Effector memory CD8-positive, alpha-beta T cell (primary cell): ENCODE measurements around the gene FILIP1.

Experiments used
- ATAC-seq: fragments of 150-1000 bp; cut with Tn5 transposase; replicated peaks from 2 replicates; pipeline ENCODE4 v1.10.0; 2021; ENCODE audit warnings: mild to moderate bottlenecking, moderate library complexity
- DNase-seq, 3 experiments: peaks; one replicate each; pipeline ENCODE4 v3.0.0; 2021
- H3K27ac Mint-ChIP-seq, 2 donors: one replicate each; pipeline ENCODE4 v1.8.0; 2022; ENCODE audit warnings: mild to moderate bottlenecking in 2 of 2, mixed read lengths in 2 of 2, moderate library complexity in 2 of 2
- H3K27me3 Mint-ChIP-seq, 2 donors: one replicate each; pipeline ENCODE4 v1.8.0; 2022; ENCODE audit warnings: mixed read lengths in 2 of 2
- H3K36me3 Mint-ChIP-seq: one replicate; pipeline ENCODE4 v1.8.0; 2022; ENCODE audit warnings: mild to moderate bottlenecking, moderate library complexity, mixed read lengths; ENCODE audit not compliant: insufficient read depth
- H3K4me1 Mint-ChIP-seq, 2 donors: one replicate each; pipeline ENCODE4 v1.8.0; 2022; ENCODE audit warnings: low read depth in 2 of 2, mixed read lengths in 2 of 2
- H3K4me3 Mint-ChIP-seq, 2 donors: one replicate each; pipeline ENCODE4 v1.8.0; 2022; ENCODE audit warnings: mild to moderate bottlenecking in 2 of 2, mixed read lengths in 2 of 2, moderate library complexity in 2 of 2
- H3K9me3 Mint-ChIP-seq, 2 donors: one replicate each; pipeline ENCODE4 v1.8.0; 2022; ENCODE audit warnings: mixed read lengths in 2 of 2

FILIP1 gene

DNA sequence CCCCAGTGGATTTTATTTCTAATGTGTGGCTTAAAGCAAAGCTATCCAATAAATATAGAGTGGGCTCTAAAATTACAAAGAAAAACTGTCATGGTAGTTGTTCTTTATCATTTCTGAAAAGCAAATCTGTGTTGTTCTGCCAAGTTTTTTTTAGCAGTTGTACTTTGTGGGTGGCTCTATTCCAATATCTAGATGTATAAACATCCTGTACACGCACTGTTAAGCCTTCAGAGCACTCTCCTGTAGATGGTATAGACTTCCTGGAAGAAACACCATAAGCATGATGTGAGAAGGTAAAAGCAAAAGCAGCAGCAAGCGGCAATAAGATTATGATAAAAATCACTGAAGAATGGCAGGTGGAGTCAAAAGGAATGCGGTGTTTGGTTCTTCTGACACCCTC lies 187.5 kb downstream of the FILIP1 start:
- Mint-ChIP-seq H3K9me3 (no peaks in the 10 kb centered on the region), H3K27me3 (peaks cover 0 to 11% of the 10 kb centered on the region in 2 donors), H3K4me3 (no peak overlapping the region), H3K36me3 (no peaks in the 10 kb centered on the region), H3K27ac (no peak overlapping the region), H3K4me1 (no peaks in the 10 kb centered on the region)
- DNase-seq: no peak
- no peak for ATAC-seq

DNA sequence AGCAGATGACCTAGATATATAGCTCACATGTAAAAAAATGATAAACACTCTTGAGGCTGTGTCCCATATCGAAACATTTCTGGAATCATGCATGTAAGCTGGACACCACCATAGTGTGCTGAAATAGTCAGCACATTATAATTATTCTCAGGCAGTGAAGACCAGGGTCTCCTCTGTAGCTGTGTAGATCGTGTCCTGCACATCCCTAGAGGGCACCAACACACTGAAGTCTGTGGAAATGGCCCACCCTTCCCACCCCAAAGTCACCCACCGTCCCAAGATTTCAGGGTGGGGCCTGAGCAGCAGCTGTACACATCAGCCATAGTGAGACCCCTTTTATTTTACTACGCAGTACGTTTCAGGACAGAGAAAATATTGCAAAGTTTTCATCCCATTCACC lies 188.0 kb downstream of the FILIP1 start:
- no peaks in the 10 kb centered on the region for H3K9me3 Mint-ChIP-seq
- no peaks in the 10 kb centered on the region for H3K36me3 Mint-ChIP-seq
- DNase-seq: no peak
- no peak for ATAC-seq
- no peak overlapping the region for H3K27ac Mint-ChIP-seq
- no peak overlapping the region for H3K4me3 Mint-ChIP-seq
- H3K4me1 Mint-ChIP-seq: no peaks in the 10 kb centered on the region
- peaks cover 0 to 11% of the 10 kb centered on the region in 2 donors for H3K27me3 Mint-ChIP-seq

DNA sequence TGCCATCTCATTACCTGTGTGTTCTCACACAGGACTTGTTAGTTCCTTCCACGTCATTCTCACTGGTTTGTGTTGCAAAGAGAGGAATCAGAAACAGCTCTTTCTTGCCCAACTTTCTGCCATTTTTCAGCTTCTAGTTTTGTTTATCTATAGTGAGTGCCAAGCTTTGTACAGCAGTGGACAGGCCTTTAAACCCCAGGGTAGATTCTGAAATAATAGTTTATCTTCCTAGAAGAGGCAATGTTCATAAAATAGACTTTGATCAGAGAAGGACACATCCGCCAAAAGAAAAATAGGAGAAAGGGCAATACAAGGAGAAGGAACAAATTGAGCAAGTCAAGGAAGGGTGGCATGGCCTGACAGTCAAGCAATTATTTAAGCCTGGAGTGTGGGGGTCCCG lies 191.3 kb downstream of the FILIP1 start:
- Mint-ChIP-seq H3K9me3 (no peaks in the 10 kb centered on the region), H3K27ac (no peak overlapping the region), H3K4me1 (no peaks in the 10 kb centered on the region), H3K4me3 (no peak overlapping the region), H3K36me3 (no peaks in the 10 kb centered on the region), H3K27me3 (peaks cover 0 to 11% of the 10 kb centered on the region in 2 donors)
- no peak for DNase-seq
- no peak for ATAC-seq

DNA sequence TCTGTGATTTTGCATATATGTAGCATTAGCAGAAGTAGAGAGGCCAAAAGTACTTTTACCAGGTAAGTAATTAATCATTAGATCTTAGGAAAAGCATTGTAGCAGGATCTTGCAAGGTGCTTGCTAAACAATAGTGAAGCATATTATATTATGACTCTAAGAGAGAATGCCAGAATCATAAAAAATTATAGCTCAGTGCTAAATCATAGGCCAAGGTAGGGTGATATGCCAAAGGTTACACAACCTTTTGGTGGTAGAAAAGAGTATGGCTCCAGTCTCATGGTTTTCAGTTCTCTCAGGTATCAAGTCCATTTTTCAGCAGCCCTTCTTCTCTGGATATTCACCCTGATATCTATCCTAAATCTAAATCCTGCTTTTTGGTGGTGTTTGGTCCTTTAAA lies 192.1 kb downstream of the FILIP1 start:
- no peaks in the 10 kb centered on the region for H3K36me3 Mint-ChIP-seq
- no peak overlapping the region for H3K27ac Mint-ChIP-seq
- no peak overlapping the region for H3K4me3 Mint-ChIP-seq
- no peaks in the 10 kb centered on the region for H3K9me3 Mint-ChIP-seq
- DNase-seq (no peak), ATAC-seq (no peak)
- H3K4me1 Mint-ChIP-seq: no peaks in the 10 kb centered on the region
- H3K27me3 Mint-ChIP-seq: peaks cover 0 to 11% of the 10 kb centered on the region in 2 donors

DNA sequence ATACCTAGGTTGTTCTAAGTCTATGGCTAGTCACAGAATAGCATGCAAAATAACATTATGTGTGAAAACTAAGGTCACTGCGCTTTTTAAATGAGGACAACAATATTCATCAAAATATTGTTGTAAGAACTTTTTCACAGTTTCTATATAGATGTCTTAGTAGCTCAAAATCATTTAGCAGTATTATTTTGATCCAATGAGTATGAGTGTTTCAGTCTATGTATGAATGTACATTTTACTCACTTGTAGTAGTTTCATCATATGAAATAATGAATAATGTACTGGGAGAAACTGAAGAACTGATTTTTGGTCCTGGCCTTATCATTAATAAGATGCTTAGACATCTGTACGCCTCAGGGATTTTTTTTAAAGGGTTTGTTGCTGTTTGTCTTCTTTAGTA lies 192.5 kb downstream of the FILIP1 start:
- no peak for DNase-seq
- H3K36me3 Mint-ChIP-seq: no peaks in the 10 kb centered on the region
- no peak overlapping the region for H3K4me3 Mint-ChIP-seq
- no peaks in the 10 kb centered on the region for H3K4me1 Mint-ChIP-seq
- H3K9me3 Mint-ChIP-seq: no peaks in the 10 kb centered on the region
- H3K27me3 Mint-ChIP-seq: peaks cover 0 to 11% of the 10 kb centered on the region in 2 donors
- ATAC-seq: no peak
- no peak overlapping the region for H3K27ac Mint-ChIP-seq

DNA sequence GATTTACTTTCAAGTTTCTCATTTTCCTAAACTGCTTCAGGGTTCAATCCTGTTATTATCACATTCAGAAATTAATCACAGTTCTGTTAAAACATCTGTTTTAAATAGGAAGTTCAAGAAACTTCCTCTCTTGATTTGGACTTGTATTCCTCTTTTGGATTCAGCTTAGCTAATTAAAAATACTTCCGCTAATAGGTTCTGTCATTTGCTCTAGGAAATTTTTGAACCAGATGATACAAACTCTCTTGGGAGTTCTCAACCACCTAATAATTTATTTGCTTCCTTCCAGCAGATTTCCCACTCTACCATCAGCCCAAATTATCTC lies 193.1 kb downstream of the FILIP1 start:
- H3K27me3 Mint-ChIP-seq: peaks cover 0 to 11% of the 10 kb centered on the region in 2 donors
- no peak overlapping the region for H3K27ac Mint-ChIP-seq
- no peaks in the 10 kb centered on the region for H3K4me1 Mint-ChIP-seq

DNA sequence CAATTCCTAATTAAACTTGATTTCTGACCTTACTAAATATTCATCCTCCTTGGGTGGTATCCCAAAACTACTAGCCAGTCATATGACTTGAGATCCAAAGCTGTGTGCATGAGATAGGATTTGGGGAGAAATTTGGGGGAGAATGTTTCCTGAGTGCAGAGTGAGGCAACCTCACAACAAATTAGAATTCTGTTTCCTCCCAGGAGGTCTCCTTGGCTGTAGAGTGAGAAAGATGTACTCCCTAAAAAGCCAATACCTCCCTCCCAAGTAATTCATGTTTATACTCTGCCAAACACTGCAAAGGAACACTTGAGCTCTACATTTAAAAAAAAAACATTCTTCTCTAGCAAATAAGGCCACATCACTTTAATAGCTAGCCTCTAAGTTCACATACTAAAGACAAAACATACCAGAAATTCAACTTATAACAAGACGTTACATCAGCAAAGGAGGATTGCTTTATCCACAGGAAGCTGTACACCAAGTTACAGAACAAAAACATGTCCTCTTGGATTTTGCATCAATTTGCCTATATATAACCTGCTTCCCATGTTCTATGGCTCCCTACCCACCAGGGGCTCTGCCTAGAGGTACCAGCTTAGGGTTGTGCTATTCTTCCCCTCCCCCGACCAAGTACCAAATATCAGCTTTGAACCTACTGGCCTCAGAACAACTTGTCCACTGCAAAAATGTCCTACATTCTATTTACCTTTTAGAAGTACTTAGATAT lies 193.6 kb downstream of the FILIP1 start:
- no peak for ATAC-seq
- H3K4me1 Mint-ChIP-seq: no peaks in the 10 kb centered on the region
- no peak overlapping the region for H3K4me3 Mint-ChIP-seq
- no peaks in the 10 kb centered on the region for H3K9me3 Mint-ChIP-seq
- DNase-seq: no peak
- no peaks in the 10 kb centered on the region for H3K36me3 Mint-ChIP-seq
- H3K27me3 Mint-ChIP-seq: peaks cover 0 to 7% of the 10 kb centered on the region in 2 donors
- H3K27ac Mint-ChIP-seq: no peak overlapping the region

More for the DNA sequence above, 193.1 kb downstream of the FILIP1 start:
- no peaks in the 10 kb centered on the region for H3K9me3 Mint-ChIP-seq
- DNase-seq: no peak
- ATAC-seq: no peak
- H3K4me3 Mint-ChIP-seq: no peak overlapping the region
- no peaks in the 10 kb centered on the region for H3K36me3 Mint-ChIP-seq

DNA sequence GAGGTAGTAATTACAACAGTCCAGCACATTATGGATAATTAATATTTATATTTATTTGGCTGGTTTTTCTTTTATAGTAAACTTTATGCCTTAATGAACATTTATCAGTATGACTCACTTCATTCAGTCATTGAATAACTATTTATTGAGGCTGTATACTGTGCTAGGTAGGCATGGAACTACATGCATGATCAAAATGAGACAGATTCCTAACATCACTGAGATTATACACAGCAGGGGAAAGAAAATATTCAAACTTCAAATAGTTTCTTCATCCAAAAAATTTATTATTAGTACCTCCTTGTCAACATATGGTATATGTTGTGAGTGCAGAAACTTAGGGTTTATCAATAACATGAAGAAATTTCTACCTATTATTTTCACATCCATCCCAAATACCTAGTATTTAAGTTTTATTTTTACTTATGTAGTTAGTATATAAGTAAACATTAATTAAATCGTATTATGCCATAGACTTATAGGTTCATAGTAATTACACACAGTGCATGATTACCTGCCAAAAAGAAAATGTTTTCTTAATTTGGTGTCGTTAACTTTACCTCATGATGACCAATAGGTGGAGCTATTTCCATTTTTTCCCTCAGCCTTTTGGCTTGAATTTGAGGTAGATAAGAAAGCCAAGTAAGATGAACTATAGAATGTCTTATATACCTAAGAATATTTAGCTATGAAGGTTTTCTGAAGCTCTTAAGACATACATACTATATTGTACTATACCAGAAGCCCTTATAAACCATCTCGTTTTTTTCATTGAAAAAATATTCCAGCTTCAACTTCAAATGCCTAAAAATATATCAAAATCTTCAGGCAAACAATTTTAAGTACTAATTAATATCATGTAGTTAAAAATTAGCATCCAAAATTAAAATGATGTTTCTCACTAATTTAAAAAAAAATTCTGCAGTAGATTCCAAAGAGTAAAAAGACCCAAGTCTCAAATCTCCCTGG lies 196.5 kb downstream of the FILIP1 start:
- no peaks in the 10 kb centered on the region for H3K4me1 Mint-ChIP-seq
- no peaks in the 10 kb centered on the region for H3K9me3 Mint-ChIP-seq
- DNase-seq: no peak

DNA sequence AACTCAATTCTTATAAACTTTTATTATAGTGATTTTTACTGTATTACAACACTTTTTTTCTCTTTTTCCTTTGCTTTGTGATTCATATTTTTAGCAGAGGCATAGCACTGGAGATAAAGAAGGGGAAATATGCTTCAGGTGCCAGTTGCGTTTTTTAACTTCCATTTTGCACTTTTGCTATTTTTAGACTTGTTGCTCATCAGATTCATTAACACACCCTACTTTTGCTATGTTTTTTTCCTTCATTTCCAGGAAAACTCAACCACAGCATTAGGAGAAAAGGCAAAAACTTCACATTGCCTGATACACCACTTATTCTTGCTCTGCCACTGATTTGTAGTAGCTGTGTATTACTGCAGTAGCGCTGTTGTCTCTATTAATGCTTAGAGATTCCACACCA lies 201.0 kb downstream of the FILIP1 start:
- ATAC-seq (no peak), DNase-seq (no peak)
- Mint-ChIP-seq H3K27me3 (no peaks in the 10 kb centered on the region), H3K4me3 (no peak overlapping the region), H3K27ac (no peak overlapping the region), H3K4me1 (peaks cover 0 to 4% of the 10 kb centered on the region in 2 donors), H3K9me3 (no peaks in the 10 kb centered on the region), H3K36me3 (peaks cover 6% of the 10 kb centered on the region)

More for the DNA sequence above, 196.5 kb downstream of the FILIP1 start:
- Mint-ChIP-seq H3K27me3 (no peaks in the 10 kb centered on the region), H3K4me3 (no peak overlapping the region), H3K27ac (no peak overlapping the region), H3K36me3 (peaks cover 3% of the 10 kb centered on the region)
- peak; percentile 72 for ATAC-seq

DNA sequence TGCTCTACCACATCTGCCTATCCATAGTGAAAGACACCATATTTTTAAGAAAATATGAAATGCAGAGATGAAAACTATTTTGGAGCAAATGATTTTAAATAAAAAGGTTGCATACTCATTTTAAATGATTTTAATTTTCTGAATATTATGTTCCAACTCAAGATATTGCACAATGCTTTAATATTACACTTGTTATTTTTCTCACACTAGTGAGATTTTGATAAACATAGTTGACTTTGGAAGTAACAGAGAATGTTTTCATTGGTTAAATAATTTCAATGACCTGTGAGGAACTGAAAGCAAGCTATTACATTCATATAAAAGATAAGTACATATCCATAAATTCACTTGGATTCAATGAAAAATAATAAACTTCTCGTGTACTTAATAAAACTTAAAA lies 201.9 kb downstream of the FILIP1 start:
- ATAC-seq: no peak
- Mint-ChIP-seq H3K9me3 (no peaks in the 10 kb centered on the region), H3K27me3 (no peaks in the 10 kb centered on the region), H3K36me3 (peaks cover 6% of the 10 kb centered on the region), H3K27ac (peak overlapping the region in 1 of 2 donors; percentile 46), H3K4me1 (peaks cover 3 to 7% of the 10 kb centered on the region in 2 donors), H3K4me3 (no peak overlapping the region)
- DNase-seq: no peak

DNA sequence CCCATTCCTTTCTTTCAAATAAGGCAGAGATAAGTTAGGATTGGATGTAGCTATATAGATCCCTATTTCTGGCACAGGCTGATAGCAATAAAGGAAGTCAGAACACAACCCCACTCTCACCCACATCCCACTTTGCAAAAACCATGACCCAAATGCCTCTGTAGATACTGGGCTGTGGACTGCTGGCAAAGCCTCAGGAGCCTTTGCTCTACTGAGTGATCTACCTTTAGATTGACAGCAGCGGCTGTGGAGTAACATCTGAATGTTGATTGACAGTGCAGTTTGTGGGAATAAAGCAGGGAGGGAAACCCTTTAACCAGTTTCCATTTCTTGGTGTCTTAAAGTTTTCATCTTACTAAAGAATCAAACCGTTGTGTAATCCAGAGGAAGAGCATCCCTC lies 202.3 kb downstream of the FILIP1 start:
- ATAC-seq (no peak), DNase-seq (no peak)
- Mint-ChIP-seq H3K4me1 (peaks cover 6 to 11% of the 10 kb centered on the region in 2 donors), H3K9me3 (no peaks in the 10 kb centered on the region), H3K27ac (peak overlapping the region in 1 of 2 donors; percentile 46), H3K4me3 (no peak overlapping the region), H3K36me3 (peaks cover 6% of the 10 kb centered on the region), H3K27me3 (no peaks in the 10 kb centered on the region)

DNA sequence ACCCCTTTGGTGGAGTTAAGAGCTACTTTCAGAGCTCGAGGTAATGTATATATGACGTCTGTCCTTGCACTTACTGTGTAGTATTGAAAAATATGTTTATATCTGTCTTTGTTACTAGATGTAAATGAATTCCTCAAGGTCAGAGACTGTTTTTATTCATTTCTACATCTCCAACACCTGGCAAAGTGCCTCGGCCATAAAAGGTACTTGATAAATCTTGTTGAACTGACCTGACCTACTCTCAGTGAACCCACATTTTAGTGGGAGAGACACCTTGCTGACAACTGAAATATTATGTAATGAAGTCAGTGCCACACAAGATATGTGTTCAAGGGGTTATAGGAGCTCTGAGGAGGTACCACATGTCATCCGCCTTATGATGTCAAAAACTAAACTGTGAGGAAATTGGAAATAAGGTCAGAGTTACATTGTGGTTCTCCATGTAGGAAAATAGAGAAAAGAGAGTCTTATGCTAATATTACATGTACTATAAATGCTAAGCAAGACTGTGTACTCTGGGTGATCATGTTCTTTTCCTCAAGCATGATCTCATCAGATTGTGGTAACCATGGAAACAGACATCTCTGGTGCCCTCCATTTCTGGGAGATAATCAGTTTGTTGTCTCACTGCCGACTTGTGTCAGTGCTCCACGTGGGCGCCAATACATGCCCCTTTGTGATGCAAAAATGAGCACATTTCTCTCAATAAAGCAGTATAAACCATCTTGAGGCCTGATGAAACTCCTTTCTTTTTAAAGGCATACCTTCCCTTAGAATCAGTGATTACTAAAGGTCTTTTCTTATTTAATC lies 203.3 kb downstream of the FILIP1 start:
- ATAC-seq: no peak
- no peaks in the 10 kb centered on the region for H3K9me3 Mint-ChIP-seq
- H3K36me3 Mint-ChIP-seq: peaks cover 6% of the 10 kb centered on the region
- DNase-seq: no peak
- H3K27me3 Mint-ChIP-seq: no peaks in the 10 kb centered on the region
- H3K27ac Mint-ChIP-seq: no peak overlapping the region
- H3K4me3 Mint-ChIP-seq: no peak overlapping the region
- peaks cover 6 to 14% of the 10 kb centered on the region in 2 donors for H3K4me1 Mint-ChIP-seq

DNA sequence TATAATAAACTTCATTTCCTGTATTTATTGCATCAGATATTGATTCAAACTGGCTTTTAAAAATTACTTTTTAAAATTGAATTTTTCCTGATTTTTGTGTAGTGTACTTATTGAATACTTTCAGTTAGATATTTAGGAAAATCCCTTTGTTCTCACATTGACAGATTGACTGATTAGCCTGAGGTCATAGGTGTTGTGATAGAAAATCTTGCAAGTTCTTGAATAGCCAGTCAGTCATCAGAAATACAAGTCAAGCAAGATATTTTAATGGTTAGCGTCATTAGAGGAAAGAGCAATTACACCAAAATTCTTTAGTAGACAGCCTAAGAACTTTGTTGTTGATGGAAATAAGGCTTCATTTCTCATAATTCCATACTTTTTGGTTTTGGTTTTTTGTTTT lies 205.6 kb downstream of the FILIP1 start:
- ATAC-seq (no peak), DNase-seq (no peak)
- Mint-ChIP-seq H3K4me1 (peaks cover 6 to 14% of the 10 kb centered on the region in 2 donors), H3K27ac (no peak overlapping the region), H3K9me3 (no peaks in the 10 kb centered on the region), H3K27me3 (no peaks in the 10 kb centered on the region), H3K4me3 (no peak overlapping the region), H3K36me3 (peaks cover 5% of the 10 kb centered on the region)
